Trophoblast cell (in vitro differentiated cells and primary cell): ENCODE data around the gene TBX5.

ENCODE experiments used
- DNase-seq, 2 donors: peaks; one replicate each; pipeline ENCODE4 v3.0.0-alpha.2; 2016
- H2AFZ ChIP-seq: 2 replicates; pipeline ENCODE4 v1.6.1; 2013; ENCODE audit warnings: low read length, moderate library complexity, mild to moderate bottlenecking; ENCODE audit not compliant: insufficient read depth, poor library complexity
- H2AK5ac ChIP-seq: 2 replicates; pipeline ENCODE4 v1.6.1; 2013; ENCODE audit warnings: mild to moderate bottlenecking, low read length
- H2BK120ac ChIP-seq: 2 replicates; pipeline ENCODE4 v1.6.1; 2013; ENCODE audit warnings: low read length, mild to moderate bottlenecking, moderate library complexity; ENCODE audit not compliant: insufficient read depth, poor library complexity
- H2BK12ac ChIP-seq: 2 replicates; pipeline ENCODE4 v1.6.1; 2013; ENCODE audit warnings: mild to moderate bottlenecking, low read length, moderate library complexity
- H2BK5ac ChIP-seq: 2 replicates; pipeline ENCODE4 v1.6.1; 2013; ENCODE audit warnings: low read length, low read depth, moderate library complexity, mild to moderate bottlenecking; ENCODE audit not compliant: poor library complexity
- H3K14ac ChIP-seq: 2 replicates; pipeline ENCODE4 v1.6.1; 2013; ENCODE audit warnings: mild to moderate bottlenecking, low read length
- H3K18ac ChIP-seq: 2 replicates; pipeline ENCODE4 v1.6.1; 2013; ENCODE audit warnings: mild to moderate bottlenecking, low read length
- H3K23ac ChIP-seq: 2 replicates; pipeline ENCODE4 v1.6.1; 2013; ENCODE audit warnings: low read length
- H3K27ac ChIP-seq: 2 replicates; pipeline ENCODE4 v1.5.1; 2013; ENCODE audit warnings: low read depth, mild to moderate bottlenecking, inconsistent platforms, low read length, moderate library complexity
- H3K27me3 ChIP-seq: 2 replicates; pipeline ENCODE4 v1.6.1; 2013; ENCODE audit warnings: inconsistent platforms, mild to moderate bottlenecking, low read length, moderate library complexity; ENCODE audit not compliant: insufficient read depth
- H3K36me3 ChIP-seq, 2 experiments: 1 replicate in 1 of 2; 2 replicates in 1 of 2; pipeline ENCODE4 v1.6.1; 2013; ENCODE audit warnings: low read length in 2 of 2, mild to moderate bottlenecking in 2 of 2, moderate library complexity in 1 of 2; ENCODE audit not compliant: insufficient read depth in 2 of 2, control insufficient read depth in 1 of 2
- H3K4ac ChIP-seq: 2 replicates; pipeline ENCODE4 v1.6.1; 2013; ENCODE audit warnings: low read depth, mild to moderate bottlenecking, low read length, moderate library complexity
- H3K4me1 ChIP-seq, 2 experiments: 1 replicate in 1 of 2; 2 replicates in 1 of 2; pipeline ENCODE4 v1.6.1; 2013; ENCODE audit warnings: low read length in 2 of 2, mild to moderate bottlenecking in 2 of 2, moderate library complexity in 1 of 2; ENCODE audit not compliant: insufficient read depth in 2 of 2, control insufficient read depth in 1 of 2
- H3K4me2 ChIP-seq: 2 replicates; pipeline ENCODE4 v1.6.1; 2013; ENCODE audit warnings: inconsistent platforms, mild to moderate bottlenecking, low read length, moderate library complexity
- H3K4me3 ChIP-seq: 2 replicates; pipeline ENCODE4 v1.5.1; 2013; ENCODE audit warnings: mild to moderate bottlenecking, low read depth, low read length, inconsistent platforms
- H3K79me1 ChIP-seq: one replicate; pipeline ENCODE4 v1.6.1; 2013; ENCODE audit warnings: low read length
- H3K79me2 ChIP-seq: 2 replicates; pipeline ENCODE4 v1.6.1; 2013; ENCODE audit warnings: low read length, mild to moderate bottlenecking; ENCODE audit not compliant: control insufficient read depth, insufficient read depth, poor library complexity
- H3K9ac ChIP-seq: 2 replicates; pipeline ENCODE4 v1.6.1; 2013; ENCODE audit warnings: mild to moderate bottlenecking, low read length
- H3K9me3 ChIP-seq: 2 replicates; pipeline ENCODE4 v1.6.1; 2013; ENCODE audit warnings: low read depth, mild to moderate bottlenecking, control low read depth, inconsistent platforms, low read length; ENCODE audit not compliant: insufficient read depth
- H4K12ac ChIP-seq: 2 replicates; pipeline ENCODE4 v1.6.1; 2013; ENCODE audit warnings: low read depth, mild to moderate bottlenecking, low read length, moderate library complexity
- H4K8ac ChIP-seq: 2 replicates; pipeline ENCODE4 v1.6.1; 2013; ENCODE audit warnings: low read depth, mild to moderate bottlenecking, low read length, moderate library complexity
- H4K91ac ChIP-seq: one replicate; pipeline ENCODE4 v1.6.1; 2013; ENCODE audit warnings: low read depth, mild to moderate bottlenecking, low read length, moderate library complexity
- WGBS: extraction: QIAGEN DNeasy Blood & Tissue Kit; methylation state at CpG from one replicate; pipeline ENCODE4 v1.1.7; 2013; ENCODE audit warnings: missing lambda C conversion rate; ENCODE audit not compliant: insufficient read length, insufficient coverage; ENCODE audit errors: extremely low coverage; 5-methylcytosine and 5-hydroxymethylcytosine counted together

The TBX5 gene

DNA sequence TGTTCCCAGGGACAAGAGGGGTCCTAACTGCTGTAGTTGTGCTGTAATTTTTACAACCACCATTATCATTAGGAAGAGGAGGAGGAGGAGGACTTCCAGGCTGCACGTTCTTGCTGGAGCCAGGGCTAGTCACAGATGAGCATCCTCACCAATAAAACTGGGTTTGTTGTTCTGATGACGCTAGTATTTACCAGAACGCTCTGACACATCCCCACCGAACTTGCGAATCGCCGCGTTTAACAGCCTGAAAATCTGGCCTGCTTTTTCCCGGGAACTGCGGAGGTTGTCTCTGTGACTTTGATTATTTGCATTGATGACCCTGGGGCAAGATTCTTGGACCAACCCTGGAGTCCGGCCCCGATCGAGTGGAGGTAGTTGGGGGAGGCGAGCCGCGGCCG is 10.2 kb downstream of the TBX5 start:
- peaks cover 8% of the 10 kb centered on the region for H3K9me3 ChIP-seq
- H2BK120ac ChIP-seq = no peak overlapping the region
- WGBS = no CpG with 5 or more reads among the region's 17 CpGs
- H3K4ac ChIP-seq = no peak overlapping the region
- H3K27ac ChIP-seq = no peak overlapping the region
- H3K14ac ChIP-seq = no peak overlapping the region
- H3K27me3 ChIP-seq = peaks cover 63% of the 10 kb centered on the region
- no peak overlapping the region for H4K8ac ChIP-seq
- H3K4me1 ChIP-seq = no peaks in the 10 kb centered on the region
- no peak overlapping the region for H2BK12ac ChIP-seq
- no peak overlapping the region for H3K18ac ChIP-seq
- no peak overlapping the region for H3K9ac ChIP-seq
- no peak overlapping the region for H4K12ac ChIP-seq
- no peak for DNase-seq
- H2BK5ac ChIP-seq = no peak overlapping the region
- H2AFZ ChIP-seq = no peak overlapping the region
- no peak overlapping the region for H2AK5ac ChIP-seq
- H3K23ac ChIP-seq = no peak overlapping the region
- no peak overlapping the region for H3K4me2 ChIP-seq
- H3K4me3 ChIP-seq = no peak overlapping the region
- no peaks in the 10 kb centered on the region for H3K79me1 ChIP-seq
- no peaks in the 10 kb centered on the region for H3K36me3 ChIP-seq
- H3K79me2 ChIP-seq = no peaks in the 10 kb centered on the region
- no peak overlapping the region for H4K91ac ChIP-seq

DNA sequence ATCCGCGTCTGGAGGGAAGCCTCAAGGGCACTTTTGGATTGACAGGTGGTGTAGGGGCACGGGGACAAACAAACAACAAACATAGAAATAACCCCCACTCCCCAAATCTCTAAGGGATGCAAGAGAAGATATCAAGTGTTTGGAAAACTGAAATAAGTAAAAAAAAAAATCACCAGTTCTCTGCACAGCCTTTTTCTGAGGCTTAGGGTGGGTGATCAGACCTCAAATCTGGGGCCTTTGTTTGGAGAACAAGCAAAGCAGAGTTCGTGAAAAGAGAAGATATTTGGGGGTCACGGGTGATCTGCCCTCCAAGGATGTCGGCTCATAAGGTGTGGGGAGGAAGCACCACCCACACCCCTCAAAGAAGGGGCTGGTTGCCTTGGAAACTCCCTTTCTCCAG is 10.7 kb downstream of the TBX5 start:
- Histone ChIP-seq H3K36me3 (no peaks in the 10 kb centered on the region), H3K4me3 (no peak overlapping the region), H3K18ac (no peak overlapping the region), H2BK5ac (no peak overlapping the region), H3K9me3 (peaks cover 8% of the 10 kb centered on the region), H2AK5ac (no peak overlapping the region), H2BK12ac (no peak overlapping the region), H3K14ac (no peak overlapping the region), H3K9ac (no peak overlapping the region), H3K27me3 (peaks cover 58% of the 10 kb centered on the region), H3K4me1 (no peaks in the 10 kb centered on the region), H4K8ac (no peak overlapping the region), H2BK120ac (no peak overlapping the region), H2AFZ (no peak overlapping the region), H3K23ac (no peak overlapping the region), H4K91ac (no peak overlapping the region), H3K79me1 (no peaks in the 10 kb centered on the region), H4K12ac (no peak overlapping the region), H3K27ac (no peak overlapping the region), H3K4me2 (no peak overlapping the region), H3K4ac (no peak overlapping the region), H3K79me2 (no peaks in the 10 kb centered on the region)
- no peak for DNase-seq
- no CpG with 5 or more reads among the region's 6 CpGs for WGBS

GRCh38 chr12:114393569-114393968 is 12.4 kb downstream of the TBX5 start:
- peak overlapping the region; percentile 54 for H3K9ac ChIP-seq
- H3K79me1 ChIP-seq = no peaks in the 10 kb centered on the region
- H3K14ac ChIP-seq = no peak overlapping the region
- no peak overlapping the region for H3K18ac ChIP-seq
- no peak overlapping the region for H3K4me2 ChIP-seq
- no peak overlapping the region for H3K4ac ChIP-seq
- peaks cover 42% of the 10 kb centered on the region for H3K27me3 ChIP-seq
- no peak overlapping the region for H4K8ac ChIP-seq
- no peaks in the 10 kb centered on the region for H3K36me3 ChIP-seq
- DNase-seq = no peak
- no CpG with 5 or more reads among the region's 4 CpGs for WGBS
- H3K23ac ChIP-seq = no peak overlapping the region
- H4K91ac ChIP-seq = no peak overlapping the region
- H3K9me3 ChIP-seq = peaks cover 4% of the 10 kb centered on the region
- H2AFZ ChIP-seq = no peak overlapping the region
- H2BK12ac ChIP-seq = no peak overlapping the region
- H3K79me2 ChIP-seq = no peaks in the 10 kb centered on the region
- no peak overlapping the region for H3K4me3 ChIP-seq
- no peak overlapping the region for H4K12ac ChIP-seq
- no peak overlapping the region for H2AK5ac ChIP-seq
- no peak overlapping the region for H3K27ac ChIP-seq
- H3K4me1 ChIP-seq = no peaks in the 10 kb centered on the region
- H2BK120ac ChIP-seq = no peak overlapping the region
- no peak overlapping the region for H2BK5ac ChIP-seq

GRCh38 chr12:114392909-114393308 is 13.0 kb downstream of the TBX5 start:
- no peak overlapping the region for H3K9ac ChIP-seq
- no peak overlapping the region for H3K4me2 ChIP-seq
- DNase-seq = no peak
- no peak overlapping the region for H2BK120ac ChIP-seq
- peaks cover 4% of the 10 kb centered on the region for H3K9me3 ChIP-seq
- no peaks in the 10 kb centered on the region for H3K4me1 ChIP-seq
- H3K36me3 ChIP-seq = no peaks in the 10 kb centered on the region
- H3K27ac ChIP-seq = no peak overlapping the region
- H4K12ac ChIP-seq = no peak overlapping the region
- peaks cover 36% of the 10 kb centered on the region for H3K27me3 ChIP-seq
- H2BK12ac ChIP-seq = no peak overlapping the region
- H4K8ac ChIP-seq = no peak overlapping the region
- H3K14ac ChIP-seq = no peak overlapping the region
- H2AFZ ChIP-seq = no peak overlapping the region
- no CpG with 5 or more reads among the region's 5 CpGs for WGBS
- H2AK5ac ChIP-seq = no peak overlapping the region
- H3K4me3 ChIP-seq = no peak overlapping the region
- H3K18ac ChIP-seq = no peak overlapping the region
- H4K91ac ChIP-seq = no peak overlapping the region
- H2BK5ac ChIP-seq = no peak overlapping the region
- no peak overlapping the region for H3K23ac ChIP-seq
- no peak overlapping the region for H3K4ac ChIP-seq
- no peaks in the 10 kb centered on the region for H3K79me1 ChIP-seq
- no peaks in the 10 kb centered on the region for H3K79me2 ChIP-seq
